OCI-LY1 (cell line): ENCODE data around the gene POLA1.

Experiments used
- H2AFZ ChIP-seq: fragments of 200-600 bp; sonication (generic), shearing (Covaris generic); 2 replicates; pipeline ENCODE4 v1.6.0; 2014; ENCODE audit warnings: antibody characterized with exemption, mild to moderate bottlenecking, low read length
- H3F3A ChIP-seq: fragments of 200-600 bp; sonication (generic), shearing (Covaris generic); 2 replicates; pipeline ENCODE4 v1.6.0; 2014; ENCODE audit warnings: mild to moderate bottlenecking, antibody characterized with exemption, low read length, moderate library complexity; ENCODE audit not compliant: insufficient read depth
- H3K27ac ChIP-seq: fragments of 200-600 bp; sonication (generic); 2 replicates; pipeline ENCODE4 v1.5.1; 2014; ENCODE audit warnings: low read length, mixed run types, mild to moderate bottlenecking, low read depth; ENCODE audit not compliant: poor library complexity, severe bottlenecking
- H3K27me3 ChIP-seq: fragments of 200-600 bp; sonication (generic); 2 replicates; pipeline ENCODE4 v1.6.0; 2014; ENCODE audit warnings: antibody characterized with exemption, mild to moderate bottlenecking, low read length, moderate library complexity; ENCODE audit not compliant: insufficient read depth
- H3K36me3 ChIP-seq: fragments of 200-600 bp; sonication (generic); 2 replicates; pipeline ENCODE4 v1.6.1; 2014; ENCODE audit warnings: mild to moderate bottlenecking, antibody characterized with exemption, low read length, moderate library complexity, mixed read lengths; ENCODE audit not compliant: insufficient read depth
- H3K4me1 ChIP-seq: fragments of 200-600 bp; sonication (generic); 2 replicates; pipeline ENCODE4 v1.5.1; 2014; ENCODE audit warnings: mild to moderate bottlenecking, low read length, moderate library complexity; ENCODE audit not compliant: insufficient read depth, severe bottlenecking
- H3K4me2 ChIP-seq: fragments of 200-600 bp; sonication (generic), shearing (Covaris generic); 2 replicates; pipeline ENCODE4 v1.6.1; 2014; ENCODE audit warnings: low read length
- H3K4me3 ChIP-seq: fragments of 200-600 bp; sonication (generic); 2 replicates; pipeline ENCODE4 v1.5.1; 2014; ENCODE audit warnings: low read length, low read depth, mild to moderate bottlenecking, mixed read lengths; ENCODE audit not compliant: poor library complexity, severe bottlenecking
- H3K79me2 ChIP-seq: fragments of 200-600 bp; shearing (Covaris generic); 2 replicates; pipeline ENCODE4 v1.6.1; 2016; ENCODE audit warnings: mixed run types, low read length, mixed read lengths; ENCODE audit not compliant: insufficient read depth
- H3K9ac ChIP-seq: fragments of 200-600 bp; sonication (generic), shearing (Covaris generic); 2 replicates; pipeline ENCODE4 v1.6.1; 2014; ENCODE audit warnings: mild to moderate bottlenecking, low read length, mixed read lengths
- H3K9me2 ChIP-seq: fragments of 200-600 bp; sonication (generic), shearing (Covaris generic); 2 replicates; pipeline ENCODE4 v1.6.1; 2014; ENCODE audit warnings: low read depth, mild to moderate bottlenecking, low read length, mixed read lengths
- H3K9me3 ChIP-seq: fragments of 200-600 bp; shearing (Covaris generic); 2 replicates; pipeline ENCODE4 v1.6.1; 2014; ENCODE audit warnings: low read length, mixed read lengths
- H4K20me1 ChIP-seq: fragments of 200-600 bp; sonication (generic), shearing (Covaris generic); 2 replicates; pipeline ENCODE4 v1.6.0; 2016; ENCODE audit warnings: mild to moderate bottlenecking, low read length; ENCODE audit not compliant: insufficient read depth
- CTCF ChIP-seq: fragments of 200-600 bp; sonication (generic), shearing (Covaris generic); IDR thresholded peaks from 2 replicates; pipeline ENCODE4 v1.5.1; 2017; ENCODE audit warnings: mild to moderate bottlenecking, antibody characterized with exemption, low read length, moderate library complexity, mixed read lengths
- EZH2 ChIP-seq: fragments of 200-600 bp; sonication (generic), shearing (Covaris generic); IDR thresholded peaks from 2 replicates; pipeline ENCODE4 v1.8.0; 2017; ENCODE audit warnings: borderline replicate concordance, mixed run types, mild to moderate bottlenecking, antibody characterized with exemption, low read length, moderate library complexity, mixed read lengths

The POLA1 gene

GRCh38 chrX:24842486-24842885, 148.8 kb downstream of the POLA1 start:
- Histone ChIP-seq H3K27ac (no peak overlapping the region), H3K9me2 (no peaks in the 10 kb centered on the region), H3K36me3 (peaks cover 38% of the 10 kb centered on the region), H3K9ac (no peak overlapping the region), H3K4me3 (no peak overlapping the region), H3K4me2 (no peak overlapping the region), H4K20me1 (no peaks in the 10 kb centered on the region), H3K27me3 (no peaks in the 10 kb centered on the region), H2AFZ (no peak overlapping the region), H3K9me3 (no peaks in the 10 kb centered on the region), H3K4me1 (peaks cover 12% of the 10 kb centered on the region), H3F3A (no peaks in the 10 kb centered on the region), H3K79me2 (no peaks in the 10 kb centered on the region)
- TF ChIP-seq EZH2: no peak
- TF ChIP-seq CTCF: no peak

- H3K36me3 ChIP-seq: peaks cover 47% of the 10 kb centered on the region
- H3K9ac ChIP-seq: no peak overlapping the region
- H3K27ac ChIP-seq: no peak overlapping the region
- no peak overlapping the region for H3K4me3 ChIP-seq
- H3K9me2 ChIP-seq: no peaks in the 10 kb centered on the region
- no peak for TF ChIP-seq CTCF
- TF ChIP-seq EZH2: no peak
- H3K27me3 ChIP-seq: no peaks in the 10 kb centered on the region
- no peaks in the 10 kb centered on the region for H3K79me2 ChIP-seq
- H2AFZ ChIP-seq: no peak overlapping the region
- H4K20me1 ChIP-seq: no peaks in the 10 kb centered on the region
- H3F3A ChIP-seq: no peaks in the 10 kb centered on the region
- H3K4me2 ChIP-seq: no peak overlapping the region
- no peaks in the 10 kb centered on the region for H3K4me1 ChIP-seq
- H3K9me3 ChIP-seq: no peaks in the 10 kb centered on the region
Observed at GRCh38 chrX:24846550-24847150, 152.9 kb downstream of the POLA1 start.

- Histone ChIP-seq H3K27ac (no peak overlapping the region), H3K9me3 (no peaks in the 10 kb centered on the region), H2AFZ (no peak overlapping the region), H3K36me3 (peaks cover 51% of the 10 kb centered on the region), H3K79me2 (no peaks in the 10 kb centered on the region), H3K9ac (no peak overlapping the region), H3K4me1 (no peaks in the 10 kb centered on the region), H4K20me1 (no peaks in the 10 kb centered on the region), H3K4me3 (no peak overlapping the region), H3K4me2 (no peak overlapping the region), H3K9me2 (no peaks in the 10 kb centered on the region), H3K27me3 (no peaks in the 10 kb centered on the region), H3F3A (no peaks in the 10 kb centered on the region)
- no peak for TF ChIP-seq CTCF
- TF ChIP-seq EZH2: no peak
Observed at GRCh38 chrX:24851289-24851688, 157.6 kb downstream of the POLA1 start.
